Dedifferentiated amniotic fluid mesenchymal stem cell (primary cell): ENCODE measurements around the gene AKAP5.

Experiments
- DNase-seq: peaks from one replicate; pipeline ENCODE4 v3.0.0-alpha.2; 2016; ENCODE audit errors: extremely low spot score

AKAP5 gene

DNA sequence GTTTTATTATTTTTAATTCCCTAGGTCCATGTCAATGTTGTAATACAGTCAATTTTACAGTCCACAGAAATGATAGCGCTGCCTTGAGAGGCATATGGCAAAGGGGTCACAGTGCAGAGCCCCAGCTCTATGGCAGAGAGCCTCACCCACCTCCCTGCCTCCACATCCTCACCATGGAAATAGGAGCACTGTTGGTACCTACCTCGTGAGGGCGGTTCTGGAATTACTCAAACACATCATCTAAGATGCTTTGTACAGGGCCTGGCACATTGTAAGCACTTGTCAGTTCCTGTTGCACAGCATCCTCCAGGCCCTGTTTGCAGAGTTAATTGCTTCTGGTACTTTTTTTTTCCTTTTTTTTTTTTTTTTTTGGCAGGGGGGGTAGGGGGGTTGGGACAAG, 4.1 kb upstream of the AKAP5 start:
- no peak for DNase-seq

DNA sequence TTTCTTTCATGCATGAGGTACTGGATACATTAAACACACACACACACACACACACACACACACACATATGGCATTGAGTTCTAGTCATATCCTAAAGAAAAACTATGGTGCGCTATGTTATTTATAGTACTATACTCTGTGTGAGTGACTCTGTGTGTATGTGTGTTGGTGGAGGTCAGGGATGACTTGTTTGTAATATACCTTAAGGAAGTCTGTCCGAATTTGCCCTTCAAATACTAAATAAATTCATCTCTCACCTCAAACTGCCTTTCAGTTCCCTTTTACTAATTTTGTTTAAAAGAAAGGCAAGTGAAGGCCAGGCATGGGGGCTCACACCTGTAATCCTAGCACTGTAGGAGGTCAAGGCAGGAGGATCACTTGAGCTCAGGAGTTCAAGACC, 2.1 kb upstream of the AKAP5 start:
- DNase-seq: no peak

DNA sequence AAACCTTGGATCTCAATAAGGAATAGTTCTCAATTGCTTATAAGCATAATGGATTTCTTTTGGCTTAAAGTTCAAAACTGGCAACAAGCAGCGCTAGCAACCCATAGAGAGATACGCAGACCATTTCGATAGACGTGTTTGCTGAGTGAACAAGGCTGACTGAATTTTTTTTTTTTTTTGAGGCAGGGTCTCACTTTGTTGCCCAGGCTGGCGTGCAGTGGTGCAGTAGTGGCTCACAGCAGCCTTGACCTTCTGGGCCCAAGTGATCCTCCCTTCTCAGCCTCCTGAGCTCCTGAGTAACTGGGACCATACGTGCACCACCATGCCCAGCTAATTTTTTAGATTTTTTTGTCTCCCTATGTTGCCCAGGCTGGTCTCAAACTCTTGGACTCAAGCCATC, 1.4 kb upstream of the AKAP5 start:
- no peak for DNase-seq

DNA sequence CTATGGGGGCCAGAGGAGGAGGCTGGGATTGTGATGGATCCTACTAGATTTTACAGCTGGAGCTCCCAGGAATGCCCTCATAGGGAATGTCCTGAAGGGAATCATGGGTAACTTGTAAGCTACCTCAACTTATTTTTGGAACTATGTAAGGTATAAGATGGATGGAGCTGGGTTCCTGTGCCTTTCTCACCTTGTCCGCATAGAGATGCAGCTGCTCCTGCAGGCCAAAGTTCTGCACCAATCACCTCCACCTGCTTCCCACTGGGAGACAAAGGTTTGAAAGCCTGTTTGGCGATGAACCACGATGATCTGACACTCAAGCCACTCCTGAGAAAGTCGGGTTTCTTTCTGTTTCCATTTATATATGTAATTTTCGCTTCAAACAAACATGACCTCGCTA, 648 bp upstream of the AKAP5 start:
- no peak for DNase-seq

GRCh38 chr14:64465831-64466554, 694 bp downstream of the AKAP5 start:
- peak; percentile 65 for DNase-seq

DNA sequence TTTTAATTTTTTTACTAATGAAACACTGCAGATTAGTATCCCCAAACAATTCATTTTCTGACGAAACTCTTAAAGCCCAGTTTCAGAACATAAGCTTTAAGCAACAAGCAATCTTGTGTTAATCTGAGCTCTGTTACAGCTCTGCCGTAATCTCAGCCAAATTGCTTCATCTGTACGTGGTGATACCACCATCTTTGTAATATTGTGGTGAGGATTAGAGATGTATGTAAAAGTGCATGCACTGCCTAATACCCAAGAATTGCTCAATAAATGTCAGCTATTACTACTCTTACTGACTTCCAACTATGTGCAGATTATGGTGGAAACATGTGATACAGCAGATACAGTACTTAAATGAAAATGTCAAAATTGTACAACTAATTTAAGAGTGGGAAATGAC, 1.8 kb downstream of the AKAP5 start:
- DNase-seq: no peak

- no peak for DNase-seq
Observed at GRCh38 chr14:64467566-64467965, 2.3 kb downstream of the AKAP5 start.

DNA sequence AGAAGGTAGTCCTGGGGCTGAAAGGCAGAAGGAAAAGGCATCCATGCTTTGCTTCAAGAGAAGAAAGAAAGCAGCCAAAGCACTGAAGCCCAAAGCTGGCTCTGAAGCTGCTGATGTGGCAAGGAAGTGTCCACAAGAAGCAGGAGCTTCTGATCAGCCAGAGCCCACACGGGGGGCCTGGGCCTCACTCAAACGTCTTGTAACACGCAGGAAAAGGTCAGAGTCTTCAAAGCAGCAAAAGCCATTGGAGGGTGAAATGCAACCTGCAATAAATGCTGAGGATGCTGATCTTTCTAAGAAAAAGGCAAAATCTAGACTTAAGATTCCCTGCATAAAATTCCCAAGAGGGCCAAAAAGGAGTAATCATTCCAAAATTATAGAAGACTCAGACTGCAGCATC, 3.2 kb downstream of the AKAP5 start:
- no peak for DNase-seq

DNA sequence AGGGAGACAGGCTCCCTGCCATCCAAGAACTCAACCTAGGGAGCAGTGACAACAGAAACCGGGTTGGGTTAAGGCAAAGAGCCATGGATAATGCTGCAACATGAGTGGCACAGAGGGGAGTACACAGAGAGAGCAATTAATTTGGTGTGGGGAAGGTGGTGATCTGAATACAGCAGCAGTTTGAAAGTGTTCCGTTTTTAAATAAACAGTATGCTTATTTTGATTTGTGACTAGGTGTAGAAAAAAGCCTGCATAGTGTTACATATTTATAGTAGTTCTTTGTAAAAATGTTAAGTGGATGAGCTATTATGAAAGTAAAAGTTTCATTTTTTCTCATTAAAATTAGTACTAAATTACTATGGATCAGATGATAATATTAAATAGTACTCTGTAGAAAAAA, 8.7 kb downstream of the AKAP5 start:
- no peak for DNase-seq

DNA sequence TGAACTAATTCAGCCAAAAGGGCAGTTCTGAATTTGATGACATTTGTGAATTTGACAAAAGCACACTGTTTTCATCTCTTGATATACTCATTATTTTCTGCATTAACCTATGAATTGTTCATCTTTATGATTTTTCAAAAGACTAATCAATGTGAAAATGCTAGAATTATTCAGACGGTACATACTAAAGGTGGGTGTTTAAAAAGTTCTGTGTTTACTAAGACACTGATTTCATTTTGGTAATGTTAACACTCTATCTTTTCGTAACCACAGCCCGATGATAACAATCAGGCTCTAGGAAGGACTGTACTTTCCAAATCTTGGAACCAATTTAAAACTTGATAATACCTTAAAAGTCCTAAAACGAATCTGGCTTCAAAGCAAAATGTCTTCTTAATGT, 9.4 kb downstream of the AKAP5 start:
- DNase-seq: no peak

GRCh38 chr14:64475585-64476273, 10.4 kb downstream of the AKAP5 start:
- DNase-seq: no peak

DNA sequence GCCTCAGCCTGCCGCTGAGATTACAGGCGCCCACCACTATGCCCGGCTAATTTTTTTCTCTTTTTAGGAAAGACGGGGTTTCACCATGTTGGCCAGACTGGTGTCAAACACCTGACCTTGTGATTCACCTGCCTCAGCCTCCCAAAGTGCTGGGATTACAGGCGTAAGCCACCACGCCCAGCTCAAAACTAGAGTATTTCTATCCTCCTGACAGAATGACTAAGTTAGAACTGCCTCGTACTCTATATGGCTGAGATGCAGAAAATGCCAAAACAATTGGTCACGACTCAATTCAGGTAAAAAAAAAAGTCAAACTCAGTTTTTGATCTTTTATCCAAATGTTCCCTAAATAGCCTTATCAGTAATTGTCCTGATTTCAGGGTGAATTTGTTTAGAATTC, 11.1 kb downstream of the AKAP5 start:
- DNase-seq: no peak

DNA sequence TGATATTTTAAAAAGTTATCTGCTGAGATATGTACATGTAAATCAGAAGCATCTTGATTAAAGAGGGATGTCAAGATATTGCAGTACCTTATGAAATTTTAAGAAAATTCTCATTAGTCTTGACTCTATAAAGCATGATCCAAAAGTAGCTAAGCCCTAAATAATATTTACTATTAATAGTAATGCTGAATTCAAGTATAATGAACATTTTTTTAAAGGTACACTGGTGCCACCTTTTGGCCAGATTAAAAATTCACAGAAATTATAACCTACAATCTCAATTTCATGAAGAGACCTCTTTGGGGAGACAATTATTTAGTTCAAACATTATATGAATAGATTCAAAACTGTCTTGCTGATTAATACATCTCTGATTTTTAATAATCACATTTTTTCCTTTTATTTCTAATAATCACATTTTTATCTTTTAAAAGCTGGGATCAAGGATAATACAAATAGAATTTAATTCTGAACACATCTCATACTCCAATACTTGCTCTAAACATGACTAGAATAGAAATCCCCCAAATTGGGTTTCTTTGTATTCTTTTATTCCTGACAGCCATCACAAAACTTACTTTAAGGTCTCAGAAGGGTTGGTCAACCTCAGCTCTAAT, 13.4 kb downstream of the AKAP5 start:
- peak; percentile 27 for DNase-seq

GRCh38 chr14:64488590-64489099, 23.3 kb downstream of the AKAP5 start:
- DNase-seq: no peak

DNA sequence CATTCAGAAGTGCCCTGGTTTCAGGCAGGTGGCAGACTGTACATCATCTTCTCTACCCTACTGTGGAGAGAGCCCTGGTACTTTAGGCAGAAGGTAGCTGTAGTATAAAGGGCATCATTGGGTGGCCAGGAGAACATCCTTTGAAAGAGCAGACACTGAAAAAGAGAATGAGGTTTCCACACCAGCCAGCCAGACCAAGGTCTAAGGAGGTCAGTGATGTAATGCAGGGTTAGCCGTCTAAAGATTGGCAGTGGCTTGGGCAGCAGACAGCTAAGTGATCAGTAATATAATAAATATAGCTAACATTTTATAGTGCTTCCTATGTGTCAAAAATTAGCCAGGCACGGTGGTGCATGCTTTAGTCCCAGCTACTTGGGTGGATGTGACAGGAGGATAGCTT, 26.3 kb downstream of the AKAP5 start:
- DNase-seq: no peak

DNA sequence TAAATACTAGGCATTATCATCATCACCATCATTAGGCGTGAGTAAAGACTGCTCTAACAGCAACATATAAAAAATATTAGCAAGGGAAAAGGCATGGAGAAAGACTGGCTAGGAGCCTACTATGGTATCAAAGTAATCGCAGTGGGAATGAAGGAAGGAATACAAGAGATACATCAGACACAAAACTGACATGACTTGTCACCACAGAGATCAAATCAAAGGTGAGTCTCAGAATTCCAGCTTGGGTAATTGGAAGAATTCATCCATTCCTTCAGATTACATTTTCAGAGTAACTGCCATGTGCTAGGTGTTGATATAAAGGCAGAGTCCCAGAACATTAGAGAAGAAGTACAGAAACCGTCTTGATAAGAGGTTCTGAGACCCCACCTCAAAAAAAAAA, 28.2 kb downstream of the AKAP5 start:
- DNase-seq: no peak

GRCh38 chr14:64495252-64495651, 30.0 kb downstream of the AKAP5 start:
- DNase-seq: no peak

DNA sequence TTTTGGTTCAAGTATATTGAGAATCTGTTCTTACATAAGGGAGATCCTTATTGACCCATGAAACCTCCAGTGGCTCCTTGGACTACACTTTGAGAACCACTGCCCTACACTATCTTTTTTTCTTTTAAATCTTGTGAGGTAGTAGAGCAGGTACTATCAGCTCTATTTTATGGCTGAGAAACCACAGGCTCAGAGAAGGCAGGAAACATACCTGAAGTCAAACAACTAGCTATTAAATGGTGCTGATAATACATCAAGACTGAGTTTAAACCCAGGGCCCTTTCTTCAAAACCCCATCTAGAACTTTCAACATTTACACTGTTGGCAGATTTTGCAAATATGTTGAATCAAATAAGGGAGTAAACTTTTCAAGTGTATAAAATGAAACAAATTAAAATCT, 31.5 kb downstream of the AKAP5 start:
- no peak for DNase-seq

GRCh38 chr14:64500088-64500487, 34.8 kb downstream of the AKAP5 start:
- no peak for DNase-seq

DNA sequence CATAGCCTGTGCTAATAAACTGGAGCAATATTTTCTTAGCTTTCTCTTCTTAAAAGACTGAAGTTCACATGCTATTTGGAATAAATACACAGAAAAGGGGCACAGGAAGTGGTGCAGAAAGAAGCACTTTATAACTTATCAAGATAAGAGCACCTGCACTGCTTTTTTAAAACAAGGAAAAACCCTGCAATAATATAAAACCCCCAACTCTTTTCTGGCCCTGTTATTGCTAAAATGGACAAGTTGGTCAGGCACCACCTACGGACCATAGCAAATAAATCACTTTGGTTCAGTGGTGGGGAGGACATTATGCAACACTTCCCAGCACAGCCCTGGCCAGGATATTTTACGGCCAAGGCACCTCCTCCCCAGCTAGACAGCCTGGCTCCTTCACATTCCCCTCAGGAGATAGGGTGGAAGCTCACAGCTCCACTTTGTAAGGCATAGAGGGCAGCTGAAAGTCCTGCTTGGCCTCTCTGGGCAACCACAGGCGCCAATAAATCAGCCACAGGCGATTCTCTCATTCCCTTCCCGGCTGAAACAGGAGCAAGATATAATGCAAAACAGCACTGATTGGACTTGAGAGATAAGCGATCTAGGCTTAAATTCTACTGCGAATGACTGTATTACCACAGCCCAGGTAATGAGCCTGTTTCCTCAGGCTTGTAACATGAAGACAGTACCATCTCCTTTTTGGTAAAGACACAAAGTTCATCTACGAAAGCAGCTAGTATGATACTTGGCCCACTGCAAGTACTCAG, 36.3 kb downstream of the AKAP5 start:
- no peak for DNase-seq

- DNase-seq: no peak
Observed at GRCh38 chr14:64502456-64502855, 37.2 kb downstream of the AKAP5 start.

- DNase-seq: no peak
Observed at GRCh38 chr14:64502887-64503433, 37.7 kb downstream of the AKAP5 start.
